KMS-11 (cell line): ENCODE measurements around the gene MTFR1L.

Experiments used
- H2AFZ ChIP-seq: fragments of 200-600 bp; sonication (generic); 2 replicates; pipeline ENCODE4 v1.6.1; 2016; ENCODE audit warnings: antibody characterized with exemption, mixed run types, low read depth
- H3K27ac ChIP-seq: fragments of 200-600 bp; sonication (generic); 2 replicates; pipeline ENCODE4 v1.6.1; 2016; ENCODE audit warnings: mild to moderate bottlenecking, mixed run types
- H3K27me3 ChIP-seq: fragments of 200-600 bp; sonication (generic); 2 replicates; pipeline ENCODE4 v1.6.1; 2017; ENCODE audit warnings: mild to moderate bottlenecking, low read depth, mixed run types, moderate library complexity; ENCODE audit not compliant: insufficient read depth
- H3K36me3 ChIP-seq: fragments of 200-600 bp; sonication (generic); 2 replicates; pipeline ENCODE4 v1.6.1; 2017; ENCODE audit warnings: mild to moderate bottlenecking, mixed run types; ENCODE audit not compliant: insufficient read depth
- H3K4me1 ChIP-seq: fragments of 200-600 bp; sonication (generic); 2 replicates; pipeline ENCODE4 v1.6.1; 2016; ENCODE audit warnings: mild to moderate bottlenecking, low read depth, mixed run types; ENCODE audit not compliant: poor library complexity, severe bottlenecking
- H3K4me2 ChIP-seq: fragments of 200-600 bp; sonication (generic); 2 replicates; pipeline ENCODE4 v1.7.0; 2016; ENCODE audit warnings: mild to moderate bottlenecking, mixed run types
- H3K4me3 ChIP-seq: fragments of 200-600 bp; sonication (generic); IDR thresholded peaks from 2 replicates; pipeline ENCODE4 v1.6.1; 2017; ENCODE audit warnings: low read depth, low read length, mixed read lengths; ENCODE audit not compliant: insufficient read depth
- H3K79me2 ChIP-seq: fragments of 200-600 bp; sonication (generic); 2 replicates; pipeline ENCODE4 v1.6.1; 2016; ENCODE audit warnings: low read depth, mixed run types; ENCODE audit not compliant: insufficient read depth
- H3K9ac ChIP-seq: fragments of 200-600 bp; sonication (generic); 2 replicates; pipeline ENCODE4 v1.6.1; 2016; ENCODE audit warnings: mild to moderate bottlenecking, mixed run types
- H4K20me1 ChIP-seq: fragments of 200-600 bp; sonication (generic); 2 replicates; pipeline ENCODE4 v1.6.1; 2016; ENCODE audit warnings: mild to moderate bottlenecking, mixed run types; ENCODE audit not compliant: insufficient read depth
- TF ChIP-seq, protein P1 (sequence below): fragments of 200-600 bp; sonication (generic); conservative IDR thresholded peaks from 2 replicates; pipeline ENCODE4 v1.6.1; 2017; ENCODE audit warnings: low read depth, mild to moderate bottlenecking, antibody characterized with exemption, low read length, moderate library complexity, mixed read lengths

Gene MTFR1L

GRCh38 chr1:25782608-25783201, 37.0 kb upstream of the MTFR1L start:
- Histone ChIP-seq H2AFZ (no peak overlapping the region), H3K9ac (no peak overlapping the region), H3K27ac (no peak overlapping the region), H3K36me3 (no peaks in the 10 kb centered on the region), H3K4me2 (no peak overlapping the region), H3K4me3 (no peak overlapping the region), H3K27me3 (no peaks in the 10 kb centered on the region), H3K4me1 (peaks cover 72% of the 10 kb centered on the region), H4K20me1 (no peaks in the 10 kb centered on the region), H3K79me2 (no peaks in the 10 kb centered on the region)
- TF ChIP-seq, protein P1, sequence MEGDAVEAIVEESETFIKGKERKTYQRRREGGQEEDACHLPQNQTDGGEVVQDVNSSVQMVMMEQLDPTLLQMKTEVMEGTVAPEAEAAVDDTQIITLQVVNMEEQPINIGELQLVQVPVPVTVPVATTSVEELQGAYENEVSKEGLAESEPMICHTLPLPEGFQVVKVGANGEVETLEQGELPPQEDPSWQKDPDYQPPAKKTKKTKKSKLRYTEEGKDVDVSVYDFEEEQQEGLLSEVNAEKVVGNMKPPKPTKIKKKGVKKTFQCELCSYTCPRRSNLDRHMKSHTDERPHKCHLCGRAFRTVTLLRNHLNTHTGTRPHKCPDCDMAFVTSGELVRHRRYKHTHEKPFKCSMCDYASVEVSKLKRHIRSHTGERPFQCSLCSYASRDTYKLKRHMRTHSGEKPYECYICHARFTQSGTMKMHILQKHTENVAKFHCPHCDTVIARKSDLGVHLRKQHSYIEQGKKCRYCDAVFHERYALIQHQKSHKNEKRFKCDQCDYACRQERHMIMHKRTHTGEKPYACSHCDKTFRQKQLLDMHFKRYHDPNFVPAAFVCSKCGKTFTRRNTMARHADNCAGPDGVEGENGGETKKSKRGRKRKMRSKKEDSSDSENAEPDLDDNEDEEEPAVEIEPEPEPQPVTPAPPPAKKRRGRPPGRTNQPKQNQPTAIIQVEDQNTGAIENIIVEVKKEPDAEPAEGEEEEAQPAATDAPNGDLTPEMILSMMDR, result no peak

DNA sequence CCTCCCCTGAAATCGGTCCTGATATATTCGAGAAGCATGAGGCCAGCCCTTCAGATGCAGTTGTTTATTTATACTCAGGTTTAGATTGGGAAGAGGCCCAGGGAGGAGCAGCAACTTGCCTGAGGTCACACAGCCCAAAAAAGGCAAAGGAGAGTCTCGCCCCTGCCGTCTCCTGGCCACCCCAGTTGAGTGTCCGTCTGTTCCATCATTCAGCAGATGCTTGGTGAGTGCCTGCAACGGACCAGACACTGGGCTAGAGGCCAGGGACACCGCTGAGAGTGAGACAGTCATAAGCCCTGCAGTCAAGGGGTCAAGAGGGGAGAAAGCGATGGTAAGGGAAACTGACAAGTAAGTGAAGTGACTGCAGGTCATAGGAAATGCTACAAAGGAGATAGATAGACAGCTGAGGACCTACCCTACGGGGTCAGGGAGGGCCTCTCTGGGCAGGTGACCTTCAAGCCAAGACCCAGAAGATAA, 35.1 kb upstream of the MTFR1L start:
- Histone ChIP-seq H2AFZ (no peak overlapping the region), H3K27me3 (no peaks in the 10 kb centered on the region), H3K4me2 (no peak overlapping the region), H4K20me1 (no peaks in the 10 kb centered on the region), H3K36me3 (no peaks in the 10 kb centered on the region), H3K4me3 (no peak overlapping the region), H3K27ac (no peak overlapping the region), H3K79me2 (no peaks in the 10 kb centered on the region), H3K9ac (no peak overlapping the region), H3K4me1 (peaks cover 58% of the 10 kb centered on the region)
- TF ChIP-seq, protein P1, result no peak

DNA sequence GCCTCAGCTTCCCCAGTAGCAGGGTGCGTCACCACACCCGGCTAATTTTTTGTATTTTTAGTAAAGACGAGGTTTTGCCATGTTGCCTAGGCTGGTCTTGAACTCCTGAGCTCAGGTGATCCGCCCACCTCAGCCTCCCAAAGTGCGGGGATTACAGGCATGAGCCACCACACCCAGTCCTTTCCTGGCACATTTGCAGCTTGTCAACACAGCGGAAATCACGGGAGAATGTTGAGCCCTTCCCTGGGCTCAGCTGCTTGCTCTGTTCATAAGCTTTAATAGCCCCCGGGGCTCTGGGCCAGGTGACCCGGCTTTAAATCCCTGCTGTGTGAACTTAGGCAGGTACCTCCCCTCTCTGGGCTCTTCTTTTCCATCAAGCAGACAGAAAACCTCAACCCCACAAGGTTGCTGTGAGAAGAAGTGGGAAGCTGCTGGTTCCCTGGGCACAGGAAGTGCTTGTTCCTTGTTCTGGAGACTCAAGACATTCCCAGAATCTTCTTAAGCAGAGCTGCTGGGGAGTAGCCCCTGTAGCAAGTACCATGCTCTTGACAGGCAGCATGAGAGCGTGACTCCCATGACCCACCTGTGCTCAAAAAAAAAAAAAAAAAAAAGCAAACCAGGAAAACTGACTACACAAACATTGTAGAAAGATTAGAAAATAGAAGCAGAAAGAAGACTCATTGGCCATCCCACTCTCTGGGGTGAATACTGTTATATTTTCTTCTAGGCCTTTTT, 34.3 kb upstream of the MTFR1L start:
- H4K20me1 ChIP-seq, result no peaks in the 10 kb centered on the region
- TF ChIP-seq, protein P1, result no peak
- no peaks in the 10 kb centered on the region for H3K36me3 ChIP-seq
- no peak overlapping the region for H2AFZ ChIP-seq
- no peak overlapping the region for H3K27ac ChIP-seq
- H3K27me3 ChIP-seq, result no peaks in the 10 kb centered on the region
- peaks cover 49% of the 10 kb centered on the region for H3K4me1 ChIP-seq
- no peak overlapping the region for H3K4me2 ChIP-seq
- H3K9ac ChIP-seq, result no peak overlapping the region
- no peaks in the 10 kb centered on the region for H3K79me2 ChIP-seq
- no peak overlapping the region for H3K4me3 ChIP-seq

GRCh38 chr1:25786887-25787759, 32.6 kb upstream of the MTFR1L start:
- Histone ChIP-seq H3K79me2 (no peaks in the 10 kb centered on the region), H3K4me2 (peak overlapping the region; percentile 17; the same call in 1 of the 2 replicates), H3K4me3 (no peak overlapping the region), H3K27me3 (no peaks in the 10 kb centered on the region), H2AFZ (no peak overlapping the region), H3K27ac (peak overlapping the region; percentile 27; the same call in 1 of the 2 replicates), H3K4me1 (peaks cover 33% of the 10 kb centered on the region), H3K36me3 (no peaks in the 10 kb centered on the region), H3K9ac (no peak overlapping the region), H4K20me1 (no peaks in the 10 kb centered on the region)
- TF ChIP-seq, protein P1, result no peak
